ENCODE data around the gene FOXP1. TPM values are rescaled to one million over a fixed set of nuclear protein-coding genes. Genes with fewer than 3 reads are reported as not detected.
A peak's percentile ranks its signal among the peaks of the same experiment; 100 is the strongest.

Gene FOXP1
- total RNA-seq, 2 experiments from 2014 or later, result 493 to 508 TPM

DNA sequence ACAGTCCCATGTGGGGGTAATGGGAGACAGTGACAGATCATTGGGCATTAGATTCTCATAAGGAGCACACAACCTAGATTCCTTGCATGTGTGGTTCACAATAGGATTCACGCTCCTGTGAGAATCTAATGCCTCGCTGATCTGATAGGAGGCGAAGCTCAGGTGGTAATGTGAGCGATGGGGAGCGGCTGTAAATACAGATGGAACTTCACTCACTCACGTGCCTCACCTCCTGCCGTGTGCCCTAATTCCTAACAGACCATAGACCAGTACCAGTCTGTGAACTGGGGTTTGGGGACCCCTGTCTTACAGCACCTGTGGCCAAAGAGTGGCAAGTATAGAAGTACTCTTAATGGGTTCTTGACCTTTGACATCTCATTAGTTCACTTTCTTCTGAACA is 554.7 kb downstream of the FOXP1 start:
- peaks cover 68% of the 10 kb centered on the region for H3K36me3 ChIP-seq (ENCODE audit: insufficient read depth, low read length)
- CTCF ChIA-PET, result no interaction called here
- POLR2A ChIA-PET, result no interaction called here

DNA sequence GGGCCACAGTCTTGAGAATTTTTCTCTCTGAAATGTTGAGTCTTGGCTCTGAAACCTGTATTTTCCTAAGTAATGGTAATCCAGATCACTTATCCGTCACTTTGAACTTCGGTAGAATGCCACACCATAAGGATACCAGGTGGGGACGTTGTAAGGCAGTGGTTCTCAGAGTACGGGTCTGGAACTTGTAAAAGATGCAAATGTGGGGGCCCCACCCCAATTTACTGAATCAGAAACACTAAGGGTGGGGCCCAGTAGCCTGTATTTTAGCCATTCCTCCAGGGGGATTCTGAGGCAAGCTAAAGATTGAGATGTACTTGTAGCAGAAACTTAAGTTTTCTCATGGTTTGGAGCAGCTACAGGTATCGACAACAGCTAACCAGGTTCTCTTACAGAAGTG is 555.3 kb downstream of the FOXP1 start:
- Histone ChIP-seq H3K36me3 (ENCODE audit: insufficient read depth, low read length) (peaks cover 68% of the 10 kb centered on the region), H3K4me3 (ENCODE audit: low read length) (no peak overlapping the region), H3K9me3 (ENCODE audit: control insufficient read depth in 1 of 2, insufficient read depth in 1 of 2, low read length in 2 of 2) (no peaks in the 10 kb centered on the region), H3K27me3 (ENCODE audit: control insufficient read depth in 1 of 2, insufficient read depth in 2 of 2, low read length in 2 of 2) (no peaks in the 10 kb centered on the region), H3K4me1 (ENCODE audit: insufficient read depth, low read length) (peaks cover 36% of the 10 kb centered on the region), H3K27ac (ENCODE audit: low read depth in 1 of 2, low read length in 2 of 2) (peak overlapping the region in 1 of 2 donors; percentile 22)
- Mint-ChIP-seq H3K4me1 (ENCODE audit: low read depth) (peaks cover 97% of the 10 kb centered on the region), H3K36me3 (ENCODE audit: low read depth) (peaks cover 97% of the 10 kb centered on the region), H3K4me3 (no peak overlapping the region), H3K27ac (peak overlapping the region; percentile 33), H3K9me3 (no peaks in the 10 kb centered on the region), H3K27me3 (no peaks in the 10 kb centered on the region)
- TF ChIP-seq, protein P1, sequence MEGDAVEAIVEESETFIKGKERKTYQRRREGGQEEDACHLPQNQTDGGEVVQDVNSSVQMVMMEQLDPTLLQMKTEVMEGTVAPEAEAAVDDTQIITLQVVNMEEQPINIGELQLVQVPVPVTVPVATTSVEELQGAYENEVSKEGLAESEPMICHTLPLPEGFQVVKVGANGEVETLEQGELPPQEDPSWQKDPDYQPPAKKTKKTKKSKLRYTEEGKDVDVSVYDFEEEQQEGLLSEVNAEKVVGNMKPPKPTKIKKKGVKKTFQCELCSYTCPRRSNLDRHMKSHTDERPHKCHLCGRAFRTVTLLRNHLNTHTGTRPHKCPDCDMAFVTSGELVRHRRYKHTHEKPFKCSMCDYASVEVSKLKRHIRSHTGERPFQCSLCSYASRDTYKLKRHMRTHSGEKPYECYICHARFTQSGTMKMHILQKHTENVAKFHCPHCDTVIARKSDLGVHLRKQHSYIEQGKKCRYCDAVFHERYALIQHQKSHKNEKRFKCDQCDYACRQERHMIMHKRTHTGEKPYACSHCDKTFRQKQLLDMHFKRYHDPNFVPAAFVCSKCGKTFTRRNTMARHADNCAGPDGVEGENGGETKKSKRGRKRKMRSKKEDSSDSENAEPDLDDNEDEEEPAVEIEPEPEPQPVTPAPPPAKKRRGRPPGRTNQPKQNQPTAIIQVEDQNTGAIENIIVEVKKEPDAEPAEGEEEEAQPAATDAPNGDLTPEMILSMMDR (IDR thresholded peaks at IDR 0.05), result no peak
- ATAC-seq (ENCODE audit: poor library complexity) (no peak), DNase-seq (no peak)
- ChIA-PET CTCF (no interaction called here), POLR2A (interaction anchor here (0.9 to 1.0 kb wide), 2 partner anchors 15 to 28 kb away, joined by 3 to 4 read pairs; no protein-coding TSS in a partner anchor)
- intact Hi-C loops (cut with DNase I, micrococcal nuclease), result no loop called here

More for the DNA sequence above, 554.7 kb downstream of the FOXP1 start:
- H3K4me3 Mint-ChIP-seq, result no peak overlapping the region
- TF ChIP-seq, protein P1 (IDR thresholded peaks at IDR 0.05), result no peak
- H3K27ac ChIP-seq (ENCODE audit: low read depth in 1 of 2, low read length in 2 of 2), result no peak overlapping the region
- no peaks in the 10 kb centered on the region for H3K9me3 Mint-ChIP-seq
- peak overlapping the region; percentile 74 for H3K27ac Mint-ChIP-seq
- no peak for DNase-seq
- peaks cover 97% of the 10 kb centered on the region for H3K4me1 Mint-ChIP-seq (ENCODE audit: low read depth)
- H3K27me3 Mint-ChIP-seq, result no peaks in the 10 kb centered on the region
- H3K36me3 Mint-ChIP-seq (ENCODE audit: low read depth), result peaks cover 97% of the 10 kb centered on the region
- H3K4me1 ChIP-seq (ENCODE audit: insufficient read depth, low read length), result peaks cover 40% of the 10 kb centered on the region
- intact Hi-C loops (cut with DNase I, micrococcal nuclease), result no loop called here
- ATAC-seq (ENCODE audit: poor library complexity), result no peak
- no peaks in the 10 kb centered on the region for H3K27me3 ChIP-seq (ENCODE audit: control insufficient read depth in 1 of 2, insufficient read depth in 2 of 2, low read length in 2 of 2)
- no peak overlapping the region for H3K4me3 ChIP-seq (ENCODE audit: low read length)
- no peaks in the 10 kb centered on the region for H3K9me3 ChIP-seq (ENCODE audit: control insufficient read depth in 1 of 2, insufficient read depth in 1 of 2, low read length in 2 of 2)

DNA sequence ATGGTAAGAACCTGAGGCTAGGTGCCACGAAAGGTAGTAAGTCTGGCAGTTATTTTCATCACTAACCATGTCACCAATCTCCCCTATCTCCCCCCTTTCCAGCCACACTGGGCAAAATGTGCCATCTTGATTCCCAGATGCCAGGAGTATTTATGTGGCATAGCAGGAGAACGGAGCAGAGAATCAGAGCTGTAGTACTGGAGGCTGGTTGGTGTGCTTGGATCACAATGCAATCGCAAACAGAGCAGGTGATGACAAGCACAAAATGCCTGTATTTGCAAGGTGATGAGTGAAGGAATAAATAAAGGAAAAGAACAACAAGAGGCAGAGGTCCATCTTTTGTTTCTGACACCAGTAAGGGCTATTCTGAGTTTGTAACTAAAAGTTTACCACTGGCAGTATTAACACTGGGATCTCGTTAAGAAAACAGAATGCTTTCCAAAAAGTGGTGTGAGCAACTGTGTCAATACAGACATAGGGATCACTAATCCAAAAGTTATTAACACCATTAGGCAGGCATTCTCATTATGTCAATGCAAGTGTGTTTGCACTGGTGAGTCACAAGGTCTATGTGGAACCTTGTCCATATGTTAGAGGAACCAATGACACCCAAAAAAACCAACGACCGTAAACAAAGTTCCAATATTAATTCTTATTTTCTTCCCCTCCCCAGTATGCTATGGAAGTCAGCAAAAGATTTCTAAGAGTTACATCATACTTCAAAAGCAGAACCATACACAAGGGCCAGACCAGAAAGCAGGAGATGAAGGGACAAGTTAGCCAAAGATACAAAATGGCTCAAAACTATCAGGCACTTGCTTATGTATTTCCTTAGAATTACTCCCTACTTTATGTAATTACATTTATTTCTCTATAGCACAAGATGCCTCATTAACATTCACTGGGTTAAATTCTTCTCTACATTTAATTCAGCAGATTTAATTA is 556.6 kb downstream of the FOXP1 start:
- peaks cover 63% of the 10 kb centered on the region for H3K36me3 ChIP-seq (ENCODE audit: insufficient read depth, low read length)
- H3K27me3 ChIP-seq (ENCODE audit: control insufficient read depth in 1 of 2, insufficient read depth in 2 of 2, low read length in 2 of 2), result no peaks in the 10 kb centered on the region
- ATAC-seq (ENCODE audit: poor library complexity) (no peak), DNase-seq (no peak)
- Mint-ChIP-seq H3K36me3 (ENCODE audit: low read depth) (peaks cover 94% of the 10 kb centered on the region), H3K4me3 (no peak overlapping the region), H3K27me3 (no peaks in the 10 kb centered on the region), H3K9me3 (no peaks in the 10 kb centered on the region), H3K27ac (peak overlapping the region; percentile 25), H3K4me1 (ENCODE audit: low read depth) (peaks cover 95% of the 10 kb centered on the region)
- H3K9me3 ChIP-seq (ENCODE audit: control insufficient read depth in 1 of 2, insufficient read depth in 1 of 2, low read length in 2 of 2), result no peaks in the 10 kb centered on the region
- no peak overlapping the region for H3K4me3 ChIP-seq (ENCODE audit: low read length)
- intact Hi-C loops (cut with DNase I, micrococcal nuclease), result no loop called here
- CTCF ChIA-PET, result no interaction called here
- no peak overlapping the region for H3K27ac ChIP-seq (ENCODE audit: low read depth in 1 of 2, low read length in 2 of 2)
- H3K4me1 ChIP-seq (ENCODE audit: insufficient read depth, low read length), result peaks cover 31% of the 10 kb centered on the region
- POLR2A ChIA-PET, result interaction anchor here (0.5 to 1.0 kb wide), 2 partner anchors 29 to 45 kb away, joined by 3 read pairs; no protein-coding TSS in a partner anchor
- TF ChIP-seq, protein P1 (IDR thresholded peaks at IDR 0.05), result no peak
